ENCODE measurements around the gene GRM4. TPM values are rescaled to one million over a fixed set of nuclear protein-coding genes. Genes with fewer than 3 reads are reported as not detected.
A peak's percentile ranks its signal among the peaks of the same experiment; 100 is the strongest.

GRM4 gene
- total RNA-seq, 1 donor from 2014 or later = 1.2 TPM

DNA sequence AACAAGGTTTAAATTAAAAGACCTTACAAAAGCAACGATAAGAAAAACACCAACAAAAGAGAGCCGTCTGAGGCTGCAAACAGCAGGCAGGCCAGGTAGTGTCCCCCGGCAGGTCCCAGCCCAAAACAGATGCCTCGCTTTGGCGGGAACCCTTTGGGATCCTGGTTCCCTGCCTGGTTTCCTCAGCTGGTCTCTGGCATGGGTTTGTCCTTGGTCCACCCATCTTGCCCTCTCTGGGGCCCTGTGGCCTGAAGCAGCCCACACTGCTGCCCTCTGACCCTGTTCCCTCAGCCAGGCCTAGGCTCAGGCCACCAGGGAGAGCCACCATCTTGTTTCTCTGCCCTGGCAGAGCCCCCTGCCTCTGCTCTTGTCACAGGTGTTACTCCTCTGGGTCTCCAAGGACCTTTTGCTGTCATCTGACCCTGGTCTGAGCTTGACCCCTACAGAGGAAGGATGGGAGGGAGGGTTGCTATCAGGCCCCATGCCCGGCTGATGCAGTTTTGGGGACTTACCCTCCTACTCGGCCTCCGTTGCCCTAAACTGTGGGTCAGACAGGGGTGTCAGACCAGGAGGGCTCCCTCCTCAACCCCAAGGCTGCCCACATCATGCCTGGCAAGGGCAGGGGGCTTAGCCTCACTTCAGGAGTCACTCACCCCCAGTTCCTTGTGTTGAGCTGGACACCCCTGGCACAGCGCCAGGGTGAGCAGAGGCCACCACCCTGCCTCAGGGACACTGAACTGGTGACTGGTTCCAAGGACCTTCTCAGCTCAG lies 30.6 kb upstream of the GRM4 start:
- H3K9me3 ChIP-seq (ENCODE audit: low read depth) = no peaks in the 10 kb centered on the region
- TF ChIP-seq EZH2 (IDR thresholded peaks at IDR 0.05) (no peak), EZH2phosphoT487 (IDR thresholded peaks at IDR 0.05) (no peak)
- TF ChIP-seq, protein P1, sequence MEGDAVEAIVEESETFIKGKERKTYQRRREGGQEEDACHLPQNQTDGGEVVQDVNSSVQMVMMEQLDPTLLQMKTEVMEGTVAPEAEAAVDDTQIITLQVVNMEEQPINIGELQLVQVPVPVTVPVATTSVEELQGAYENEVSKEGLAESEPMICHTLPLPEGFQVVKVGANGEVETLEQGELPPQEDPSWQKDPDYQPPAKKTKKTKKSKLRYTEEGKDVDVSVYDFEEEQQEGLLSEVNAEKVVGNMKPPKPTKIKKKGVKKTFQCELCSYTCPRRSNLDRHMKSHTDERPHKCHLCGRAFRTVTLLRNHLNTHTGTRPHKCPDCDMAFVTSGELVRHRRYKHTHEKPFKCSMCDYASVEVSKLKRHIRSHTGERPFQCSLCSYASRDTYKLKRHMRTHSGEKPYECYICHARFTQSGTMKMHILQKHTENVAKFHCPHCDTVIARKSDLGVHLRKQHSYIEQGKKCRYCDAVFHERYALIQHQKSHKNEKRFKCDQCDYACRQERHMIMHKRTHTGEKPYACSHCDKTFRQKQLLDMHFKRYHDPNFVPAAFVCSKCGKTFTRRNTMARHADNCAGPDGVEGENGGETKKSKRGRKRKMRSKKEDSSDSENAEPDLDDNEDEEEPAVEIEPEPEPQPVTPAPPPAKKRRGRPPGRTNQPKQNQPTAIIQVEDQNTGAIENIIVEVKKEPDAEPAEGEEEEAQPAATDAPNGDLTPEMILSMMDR (IDR thresholded peaks at IDR 0.05) = no peak
- H4K20me1 ChIP-seq (ENCODE audit: low read depth) = no peaks in the 10 kb centered on the region
- no peak for DNase-seq (ENCODE audit: low spot score)
- Mint-ChIP-seq H3K36me3 (no peaks in the 10 kb centered on the region), H3K27me3 (ENCODE audit: insufficient read depth, low read depth) (no peaks in the 10 kb centered on the region), H3K4me3 (no peak overlapping the region), H3K9me3 (peaks cover 2% of the 10 kb centered on the region), H3K27ac (no peak overlapping the region), H3K4me1 (no peaks in the 10 kb centered on the region)
- H3K4me1 ChIP-seq = no peaks in the 10 kb centered on the region
- no peak overlapping the region for H3K27ac ChIP-seq
- H3F3A ChIP-seq (ENCODE audit: low read depth) = no peaks in the 10 kb centered on the region
- H3K4me2 ChIP-seq = no peak overlapping the region
- no peaks in the 10 kb centered on the region for H3K36me3 ChIP-seq
- no peak overlapping the region for H2AFZ ChIP-seq (replicated peaks)
- no peaks in the 10 kb centered on the region for H3K27me3 ChIP-seq
- H3K79me2 ChIP-seq (ENCODE audit: low read depth) = no peaks in the 10 kb centered on the region
- no peak overlapping the region for H3K4me3 ChIP-seq
- H3K9ac ChIP-seq = no peak overlapping the region

DNA sequence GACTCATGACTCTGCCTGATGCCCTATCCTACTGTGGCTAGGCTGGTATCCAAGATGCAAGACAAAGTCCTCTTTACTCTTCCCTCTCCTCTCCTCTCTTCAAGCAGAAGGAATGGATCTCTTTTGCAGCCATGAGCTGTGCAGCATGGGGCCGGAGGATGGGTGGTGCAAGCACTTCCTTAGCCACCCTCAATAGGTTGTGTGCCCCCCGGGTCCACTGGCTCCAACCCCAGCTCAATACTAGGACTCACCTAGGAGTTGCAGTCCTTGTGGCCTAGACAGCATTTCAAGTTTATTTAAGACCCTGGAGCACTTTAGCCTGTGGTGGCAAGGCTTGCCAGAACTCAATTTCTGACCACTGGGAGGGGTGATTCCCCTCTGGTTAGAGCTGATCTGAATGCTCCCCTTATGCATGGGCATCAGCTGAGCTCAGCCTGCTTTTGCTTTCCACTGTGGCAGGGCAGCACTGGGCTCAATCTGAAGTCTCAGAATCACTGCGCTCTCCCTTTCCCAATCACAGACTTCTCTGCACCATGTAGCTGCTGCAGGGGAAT lies 29.0 kb upstream of the GRM4 start:
- Histone ChIP-seq H2AFZ (replicated peaks) (peak overlapping the region; percentile 29), H3K79me2 (ENCODE audit: low read depth) (no peaks in the 10 kb centered on the region), H3K27ac (no peak overlapping the region), H3F3A (ENCODE audit: low read depth) (no peaks in the 10 kb centered on the region), H3K9ac (no peak overlapping the region), H3K9me3 (ENCODE audit: low read depth) (no peaks in the 10 kb centered on the region), H3K4me1 (no peaks in the 10 kb centered on the region), H3K27me3 (no peaks in the 10 kb centered on the region), H3K4me3 (no peak overlapping the region), H3K4me2 (no peak overlapping the region), H4K20me1 (ENCODE audit: low read depth) (no peaks in the 10 kb centered on the region), H3K36me3 (no peaks in the 10 kb centered on the region)
- Mint-ChIP-seq H3K27ac (no peak overlapping the region), H3K27me3 (ENCODE audit: insufficient read depth, low read depth) (no peaks in the 10 kb centered on the region), H3K9me3 (peaks cover 2% of the 10 kb centered on the region), H3K4me1 (no peaks in the 10 kb centered on the region), H3K4me3 (no peak overlapping the region), H3K36me3 (no peaks in the 10 kb centered on the region)
- DNase-seq (ENCODE audit: low spot score) = no peak
- TF ChIP-seq, protein P1 (IDR thresholded peaks at IDR 0.05) = no peak
- TF ChIP-seq EZH2 (IDR thresholded peaks at IDR 0.05) (no peak), EZH2phosphoT487 (IDR thresholded peaks at IDR 0.05) (no peak)

DNA sequence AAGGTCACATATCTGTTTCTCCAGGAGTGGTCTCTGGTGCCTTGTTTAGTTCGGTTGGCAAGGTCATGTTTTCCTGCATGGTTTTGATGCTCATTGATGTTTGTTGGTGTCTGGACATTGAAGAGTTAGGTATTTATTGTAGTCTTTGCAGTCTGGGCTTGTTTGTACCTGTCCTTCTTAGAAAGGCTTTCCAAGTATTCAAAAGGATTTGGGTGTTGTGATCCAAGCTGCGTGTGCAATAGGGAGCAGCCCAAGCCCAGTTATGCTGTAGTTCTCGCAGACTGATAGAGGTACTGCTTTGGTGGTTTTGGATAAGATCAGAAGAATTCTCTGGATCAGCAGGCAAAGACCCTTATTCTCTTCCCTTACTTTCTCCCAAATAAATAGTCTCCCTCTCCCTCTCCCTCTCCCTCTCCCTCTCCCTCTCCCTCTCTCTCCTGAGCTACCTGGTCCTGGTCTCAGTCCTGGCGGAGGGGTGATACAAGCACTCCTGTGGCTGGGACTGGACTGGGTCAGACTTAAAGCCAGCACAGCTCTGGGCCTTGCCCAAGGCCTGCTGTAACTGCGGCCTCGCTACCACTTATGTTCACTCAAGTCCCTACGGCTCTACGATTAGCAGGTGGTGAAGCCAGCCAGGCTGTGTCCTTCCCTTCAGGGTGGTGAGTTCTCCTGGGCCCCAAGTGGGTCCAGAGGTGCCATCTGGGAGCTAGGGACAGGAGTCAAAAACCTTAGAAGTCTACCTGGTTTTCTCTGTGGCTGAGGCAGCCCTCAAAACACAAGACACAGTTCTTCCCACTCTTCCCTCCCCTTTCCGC lies 27.3 kb upstream of the GRM4 start:
- no peak overlapping the region for H3K4me3 ChIP-seq
- no peaks in the 10 kb centered on the region for H3K9me3 Mint-ChIP-seq
- H3K4me1 ChIP-seq = no peaks in the 10 kb centered on the region
- no peak overlapping the region for H3K4me2 ChIP-seq
- TF ChIP-seq, protein P1 (IDR thresholded peaks at IDR 0.05) = no peak
- TF ChIP-seq EZH2phosphoT487 (IDR thresholded peaks at IDR 0.05) (no peak), EZH2 (IDR thresholded peaks at IDR 0.05) (no peak)
- no peaks in the 10 kb centered on the region for H3K9me3 ChIP-seq (ENCODE audit: low read depth)
- no peak overlapping the region for H3K27ac ChIP-seq
- H4K20me1 ChIP-seq (ENCODE audit: low read depth) = no peaks in the 10 kb centered on the region
- H3K36me3 Mint-ChIP-seq = no peaks in the 10 kb centered on the region
- no peaks in the 10 kb centered on the region for H3K79me2 ChIP-seq (ENCODE audit: low read depth)
- DNase-seq (ENCODE audit: low spot score) = no peak
- no peaks in the 10 kb centered on the region for H3F3A ChIP-seq (ENCODE audit: low read depth)
- no peaks in the 10 kb centered on the region for H3K27me3 Mint-ChIP-seq (ENCODE audit: insufficient read depth, low read depth)
- H3K4me3 Mint-ChIP-seq = no peak overlapping the region
- no peak overlapping the region for H3K9ac ChIP-seq
- no peaks in the 10 kb centered on the region for H3K27me3 ChIP-seq
- H3K27ac Mint-ChIP-seq = no peak overlapping the region
- H3K36me3 ChIP-seq = no peaks in the 10 kb centered on the region
- no peaks in the 10 kb centered on the region for H3K4me1 Mint-ChIP-seq
- no peak overlapping the region for H2AFZ ChIP-seq (replicated peaks)
